ENCODE data around the gene BSPRY.
A peak's percentile ranks its signal among the peaks of the same experiment; 100 is the strongest.
"Not testable (repeated sequence)": the region's sequence is repeated elsewhere in the genome, so short reads cannot be mapped to it uniquely, and the experiment has no call there.

BSPRY gene

DNA sequence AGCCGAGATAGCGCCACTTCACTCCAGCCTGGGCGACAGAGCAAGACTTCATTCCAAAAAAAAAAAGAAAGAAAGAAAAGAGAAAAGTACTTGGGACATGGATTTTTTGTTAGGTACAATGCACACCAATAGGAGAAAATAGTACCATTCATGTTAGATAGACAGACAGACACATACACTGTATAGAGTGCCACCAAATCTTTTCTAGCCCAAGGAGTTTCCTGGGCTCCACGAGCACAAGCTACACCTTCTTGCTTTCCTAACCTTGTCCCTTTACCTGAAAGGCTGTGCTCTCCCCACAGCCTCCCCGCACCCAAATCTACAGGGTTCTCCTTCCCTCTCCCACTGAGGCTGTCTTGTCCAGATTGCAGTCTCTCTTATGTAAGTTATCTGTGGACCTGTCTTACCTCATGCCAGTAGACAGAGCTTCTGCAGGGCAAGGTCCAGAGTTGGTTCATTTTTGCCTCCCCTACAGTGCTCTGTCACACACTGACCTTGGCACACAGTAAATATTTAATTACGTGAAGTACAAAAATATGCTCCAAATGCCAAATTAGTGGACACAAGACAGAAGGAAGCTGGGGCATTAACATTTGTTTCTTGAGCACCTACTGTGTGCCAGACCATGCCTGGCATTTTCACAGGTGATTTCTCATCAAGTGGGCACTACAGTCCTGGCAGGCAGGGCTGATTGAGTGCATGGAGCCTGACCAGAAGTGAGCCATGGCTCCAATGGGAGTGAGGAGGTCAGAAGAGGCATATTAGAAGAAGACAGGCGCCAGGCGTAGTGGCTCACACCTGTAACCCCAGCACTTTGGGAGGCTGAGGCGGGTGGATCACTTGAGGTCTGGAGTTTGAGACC lies 45.9 kb downstream of the BSPRY start:
- DNase-seq (ENCODE audit: low read depth in 2 of 2) = no peak

- DNase-seq (ENCODE audit: low read depth in 2 of 2) = no peak
Observed at GRCh38 chr9:113397203-113397631, 47.9 kb downstream of the BSPRY start.

GRCh38 chr9:113398796-113399195 lies 49.5 kb downstream of the BSPRY start:
- DNase-seq (ENCODE audit: low read depth in 2 of 2) = no peak

DNA sequence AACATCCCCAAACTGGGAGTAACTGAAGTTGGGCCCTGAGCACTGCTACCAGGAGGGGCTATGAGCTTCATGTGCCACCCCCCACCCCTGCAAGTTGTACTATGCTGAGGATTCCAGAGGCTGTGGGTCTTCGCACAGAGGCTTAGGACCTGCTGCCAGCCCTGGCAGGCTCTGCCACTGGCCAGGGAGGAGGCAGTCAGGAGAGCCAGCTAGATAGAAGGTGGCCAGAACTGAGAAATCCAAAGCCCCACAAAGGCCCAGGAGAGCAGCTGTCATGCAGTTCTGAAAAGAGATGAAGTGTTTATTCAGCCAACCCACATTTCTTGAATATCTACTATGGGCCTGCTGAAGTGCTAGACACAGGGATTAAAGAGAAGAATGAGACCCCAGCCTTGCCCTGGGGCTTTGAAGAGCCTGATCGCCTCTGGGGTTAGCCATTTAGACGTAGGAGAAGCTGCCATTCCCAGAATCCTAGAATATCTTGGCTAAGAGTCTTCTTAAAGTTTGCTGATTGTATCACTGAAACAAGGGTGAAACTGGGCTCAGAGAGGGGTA lies 50.4 kb downstream of the BSPRY start:
- DNase-seq (ENCODE audit: low read depth in 2 of 2) = no peak

- DNase-seq (ENCODE audit: low read depth in 2 of 2) = peak; percentile 99
Observed at GRCh38 chr9:113401027-113401792, 51.9 kb downstream of the BSPRY start, which contains the start of gene ALAD. ALAD (minus strand) TSS chr9:113401284; CDS start chr9:113393559, 7,725 bp downstream.

DNA sequence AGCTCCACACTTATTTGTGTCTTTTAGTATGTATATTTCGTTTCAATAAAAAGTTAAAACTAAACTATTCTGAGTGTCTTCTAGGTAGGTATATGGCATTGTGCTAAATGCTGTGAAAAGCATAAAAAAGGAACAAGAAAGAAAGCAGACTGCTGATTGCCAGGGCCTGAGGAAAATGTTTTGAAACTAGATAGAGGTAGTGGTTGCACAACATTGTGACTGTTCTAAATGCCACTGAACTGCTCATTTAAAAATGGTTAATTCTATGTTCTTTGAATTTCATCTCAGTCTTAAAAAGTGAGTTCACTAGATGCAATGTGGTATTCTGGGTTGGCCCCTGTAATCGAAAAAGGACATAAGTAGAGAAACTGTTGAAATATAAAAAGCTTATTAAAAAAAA lies 54.3 kb downstream of the BSPRY start:
- DNase-seq (ENCODE audit: low read depth in 2 of 2) = no peak

GRCh38 chr9:113406353-113406752 lies 57.0 kb downstream of the BSPRY start:
- DNase-seq (ENCODE audit: low read depth in 2 of 2) = not testable (repeated sequence)

DNA sequence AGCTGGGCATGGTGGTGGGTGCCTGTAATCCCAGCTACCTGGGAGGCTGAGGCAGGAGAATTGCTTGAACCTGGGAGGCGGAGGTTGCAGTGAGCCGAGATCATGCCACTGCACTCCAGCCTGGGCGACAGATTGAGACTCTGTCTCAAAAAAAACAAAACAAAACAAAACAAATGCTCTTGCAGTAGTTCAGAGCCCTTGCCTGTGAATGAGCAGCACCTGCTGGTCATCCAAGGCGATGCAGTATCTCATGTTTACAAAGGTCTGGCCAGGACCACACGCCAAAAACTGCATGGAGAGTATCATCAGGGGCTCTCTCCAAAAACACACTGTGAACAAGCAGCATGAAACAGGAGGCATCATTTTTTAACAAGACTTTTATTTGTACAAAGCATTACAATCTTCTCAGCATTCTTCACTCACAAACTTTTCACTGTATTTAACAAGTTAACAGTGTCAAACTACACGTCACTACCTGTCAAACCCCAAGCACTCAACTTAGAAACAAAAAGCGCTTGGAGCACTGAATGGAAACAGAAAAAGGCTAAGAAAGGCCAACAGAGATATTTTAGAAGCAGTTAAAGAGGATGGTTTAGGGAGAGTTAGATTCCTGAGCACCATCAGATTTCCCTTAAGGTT lies 57.7 kb downstream of the BSPRY start:
- peak; percentile 28 to 38 for DNase-seq (ENCODE audit: low read depth in 2 of 2)

DNA sequence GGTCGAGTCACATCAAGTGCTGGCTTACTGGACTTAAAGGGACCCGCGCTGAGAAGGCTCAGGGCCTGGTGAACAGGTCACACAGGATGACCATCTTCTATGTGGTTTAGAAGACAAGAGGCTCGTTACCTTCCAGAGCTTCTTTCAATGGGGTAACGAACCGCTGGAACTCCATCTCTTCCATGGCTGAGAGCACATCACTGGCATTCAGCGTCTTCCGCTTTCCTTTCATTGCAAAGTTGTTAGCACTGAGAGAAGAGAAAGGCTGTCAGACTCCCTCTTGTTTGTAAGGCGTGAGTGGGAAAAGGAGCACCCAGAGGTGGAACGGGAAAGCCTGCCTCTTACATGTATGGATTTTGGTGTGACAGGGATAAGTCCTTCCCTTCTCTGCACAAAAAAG lies 60.1 kb downstream of the BSPRY start:
- DNase-seq (ENCODE audit: low read depth in 2 of 2) = no peak

GRCh38 chr9:113409883-113410206 lies 60.5 kb downstream of the BSPRY start:
- DNase-seq (ENCODE audit: low read depth in 2 of 2) = no peak

GRCh38 chr9:113410207-113410864 lies 61.0 kb downstream of the BSPRY start, which contains the start of the genes C9orf43 and POLE3:
C9orf43 (plus strand) TSS chr9:113410747; CDS start chr9:113413494, 2,747 bp downstream.
POLE3 (minus strand) TSS chr9:113410675; CDS start chr9:113410293, 382 bp downstream.
- peak; percentile 92 to 94 for DNase-seq (ENCODE audit: low read depth in 2 of 2)

DNA sequence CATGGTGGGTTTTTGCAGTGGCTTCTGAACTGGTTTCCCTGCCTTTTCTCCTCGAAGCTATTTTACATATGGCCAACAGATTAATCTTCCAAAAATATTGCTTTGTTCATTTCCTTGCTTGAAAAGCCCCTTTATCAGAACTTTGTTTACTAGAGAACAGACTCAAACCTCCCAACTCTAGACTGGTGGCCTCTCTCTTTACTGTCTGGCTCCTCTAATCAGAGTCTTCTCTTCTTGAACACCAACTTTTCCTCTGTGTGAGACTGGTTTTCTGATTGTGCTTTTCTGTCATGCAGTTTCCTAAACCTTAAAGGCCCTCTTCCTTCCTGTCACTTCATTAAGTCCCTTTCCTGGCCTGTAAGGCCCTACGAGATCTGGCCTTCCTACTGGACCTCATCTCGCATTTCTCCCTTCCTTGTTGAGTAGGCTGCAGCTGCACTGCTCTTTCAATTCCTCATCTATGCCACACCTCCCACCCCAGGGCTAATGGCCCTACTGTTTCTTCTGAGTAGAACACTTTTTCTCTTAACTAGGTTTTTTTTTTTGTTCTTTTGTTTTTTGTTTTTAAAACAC lies 66.9 kb downstream of the BSPRY start:
- DNase-seq (ENCODE audit: low read depth in 2 of 2) = no peak

GRCh38 chr9:113417370-113417769 lies 68.0 kb downstream of the BSPRY start:
- no peak for DNase-seq (ENCODE audit: low read depth in 2 of 2)
